ENCODE data around the gene TCEAL4. TPM values are rescaled to one million over a fixed set of nuclear protein-coding genes. Genes with fewer than 3 reads are reported as not detected.
"Not testable (repeated sequence)": the region's sequence is repeated elsewhere in the genome, so short reads cannot be mapped to it uniquely, and the experiment has no call there.

Gene TCEAL4
- total RNA-seq, 1 donor = 45.3 TPM

GRCh38 chrX:103584596-103584995 lies 719 bp upstream of the TCEAL4 start:
- TF ChIP-seq, protein P1, sequence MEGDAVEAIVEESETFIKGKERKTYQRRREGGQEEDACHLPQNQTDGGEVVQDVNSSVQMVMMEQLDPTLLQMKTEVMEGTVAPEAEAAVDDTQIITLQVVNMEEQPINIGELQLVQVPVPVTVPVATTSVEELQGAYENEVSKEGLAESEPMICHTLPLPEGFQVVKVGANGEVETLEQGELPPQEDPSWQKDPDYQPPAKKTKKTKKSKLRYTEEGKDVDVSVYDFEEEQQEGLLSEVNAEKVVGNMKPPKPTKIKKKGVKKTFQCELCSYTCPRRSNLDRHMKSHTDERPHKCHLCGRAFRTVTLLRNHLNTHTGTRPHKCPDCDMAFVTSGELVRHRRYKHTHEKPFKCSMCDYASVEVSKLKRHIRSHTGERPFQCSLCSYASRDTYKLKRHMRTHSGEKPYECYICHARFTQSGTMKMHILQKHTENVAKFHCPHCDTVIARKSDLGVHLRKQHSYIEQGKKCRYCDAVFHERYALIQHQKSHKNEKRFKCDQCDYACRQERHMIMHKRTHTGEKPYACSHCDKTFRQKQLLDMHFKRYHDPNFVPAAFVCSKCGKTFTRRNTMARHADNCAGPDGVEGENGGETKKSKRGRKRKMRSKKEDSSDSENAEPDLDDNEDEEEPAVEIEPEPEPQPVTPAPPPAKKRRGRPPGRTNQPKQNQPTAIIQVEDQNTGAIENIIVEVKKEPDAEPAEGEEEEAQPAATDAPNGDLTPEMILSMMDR (IDR thresholded peaks at IDR 0.05; ENCODE audit: insufficient read depth, low read depth, low read length) = no peak
- peak; percentile 22 for DNase-seq (ENCODE audit: low read depth)
- peak overlapping the region; percentile 76 for H3K4me3 ChIP-seq (ENCODE audit: low read depth, low read length)

- peak overlapping the region; percentile 76 for H3K4me3 ChIP-seq (ENCODE audit: low read depth, low read length)
- DNase-seq (ENCODE audit: low read depth) = no peak
- TF ChIP-seq, protein P1 (IDR thresholded peaks at IDR 0.05; ENCODE audit: insufficient read depth, low read depth, low read length) = no peak
Measured at GRCh38 chrX:103586314-103586646, 965 bp downstream of the TCEAL4 start.

GRCh38 chrX:103586659-103587058 lies 1.3 kb downstream of the TCEAL4 start:
- H3K4me3 ChIP-seq (ENCODE audit: low read depth, low read length) = peak overlapping the region; percentile 76
- TF ChIP-seq, protein P1 (IDR thresholded peaks at IDR 0.05; ENCODE audit: insufficient read depth, low read depth, low read length) = no peak
- DNase-seq (ENCODE audit: low read depth) = no peak

DNA sequence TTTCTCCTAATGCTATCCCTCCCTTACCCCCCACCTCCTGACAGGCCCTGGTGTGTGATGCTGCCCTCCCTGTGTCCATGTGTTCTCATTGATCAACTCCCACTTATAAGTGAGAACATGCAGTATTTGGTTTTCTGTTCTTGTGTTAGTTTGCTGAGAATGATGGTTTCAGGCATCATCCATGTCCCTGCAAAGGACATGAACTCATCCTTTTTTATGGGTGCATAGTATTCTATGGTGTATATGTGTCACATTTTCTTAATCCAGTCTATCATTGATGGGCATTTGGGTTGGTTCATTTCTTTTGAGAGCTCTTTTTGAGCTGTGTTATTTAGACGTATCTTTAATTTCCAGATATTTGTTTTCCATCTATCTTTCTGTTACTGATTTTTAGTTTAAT lies 7.0 kb downstream of the TCEAL4 start:
- H3K4me3 ChIP-seq (ENCODE audit: low read depth, low read length); DNase-seq (ENCODE audit: low read depth): not testable (repeated sequence)

DNA sequence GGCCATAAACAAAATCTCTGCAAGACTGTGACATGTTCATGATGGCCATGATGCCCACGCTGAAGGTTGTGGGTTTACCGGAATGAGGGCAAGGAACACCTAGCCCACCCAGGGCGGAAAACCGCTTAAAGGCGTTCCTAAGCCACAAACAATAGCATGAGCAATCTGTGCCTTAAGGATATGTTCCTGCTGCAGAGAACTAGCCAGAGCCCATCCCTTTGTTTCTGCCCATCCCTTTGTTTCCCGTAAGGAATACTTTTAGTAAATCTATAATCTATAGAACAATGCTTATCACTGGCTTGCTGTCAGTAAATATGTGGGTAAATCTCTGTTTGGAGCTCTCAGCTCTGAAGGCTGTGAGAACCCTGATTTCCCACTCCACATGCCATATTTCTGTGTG lies 9.9 kb downstream of the TCEAL4 start:
- not testable (repeated sequence) for DNase-seq (ENCODE audit: low read depth); H3K4me3 ChIP-seq (ENCODE audit: low read depth, low read length)

DNA sequence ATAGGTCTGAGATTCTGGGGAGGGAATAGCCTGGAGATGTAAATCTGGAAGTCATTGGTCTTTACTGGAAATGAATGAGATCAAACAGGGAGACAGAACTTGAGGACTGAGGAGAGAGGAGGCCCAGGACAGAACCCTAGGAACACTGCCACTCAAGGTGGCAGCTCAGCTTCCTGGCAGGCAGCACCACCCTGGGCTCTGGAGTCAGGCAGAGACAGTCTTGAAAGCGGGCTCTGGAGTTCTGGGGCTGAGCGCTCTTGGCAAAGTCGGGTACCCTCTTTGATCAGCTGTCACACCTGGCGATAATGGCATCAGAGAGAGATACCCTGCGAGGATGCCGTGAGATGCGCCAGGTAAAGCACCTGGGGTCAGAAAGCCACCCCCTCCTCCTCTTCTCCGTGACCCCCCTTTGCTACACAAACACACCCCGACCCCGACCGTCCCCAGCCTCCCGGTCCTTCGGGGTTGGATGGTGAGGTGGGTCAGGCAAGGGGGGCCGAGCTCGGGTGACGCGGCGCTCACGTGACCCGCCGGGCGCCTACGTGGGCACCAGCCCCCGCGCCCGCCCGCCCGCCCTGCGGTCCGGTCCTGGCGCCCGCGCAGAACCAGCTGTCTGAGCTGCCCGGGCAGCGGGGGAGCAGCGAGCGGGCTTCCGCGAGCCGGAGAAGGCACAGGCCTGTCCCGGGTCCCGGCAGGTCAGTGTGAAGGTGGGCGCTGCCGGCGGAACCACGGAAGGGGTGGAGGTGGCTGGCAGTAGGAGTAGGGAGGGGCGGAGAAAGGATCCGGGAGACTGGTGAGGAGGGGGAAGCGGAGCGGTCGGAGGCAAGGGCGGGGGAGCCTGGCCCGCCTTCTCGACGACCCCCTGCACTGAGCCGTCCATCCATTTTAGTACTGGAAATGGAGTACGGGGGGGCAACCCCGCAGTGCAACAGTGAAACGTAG lies 22.3 kb downstream of the TCEAL4 start, which contains the start of gene TCEAL3:
TSS of gene TCEAL3 (plus strand) at position 600 of the 942 bp plus-strand sequence. CDS start 1,102 bp downstream, outside the sequence.
- TF ChIP-seq, protein P1 (IDR thresholded peaks at IDR 0.05; ENCODE audit: insufficient read depth, low read depth, low read length) = no peak
- peak within 1 kb of the TSS; percentile 75 for H3K4me3 ChIP-seq (ENCODE audit: low read depth, low read length)
- DNase-seq (ENCODE audit: low read depth) = peak; percentile 41

DNA sequence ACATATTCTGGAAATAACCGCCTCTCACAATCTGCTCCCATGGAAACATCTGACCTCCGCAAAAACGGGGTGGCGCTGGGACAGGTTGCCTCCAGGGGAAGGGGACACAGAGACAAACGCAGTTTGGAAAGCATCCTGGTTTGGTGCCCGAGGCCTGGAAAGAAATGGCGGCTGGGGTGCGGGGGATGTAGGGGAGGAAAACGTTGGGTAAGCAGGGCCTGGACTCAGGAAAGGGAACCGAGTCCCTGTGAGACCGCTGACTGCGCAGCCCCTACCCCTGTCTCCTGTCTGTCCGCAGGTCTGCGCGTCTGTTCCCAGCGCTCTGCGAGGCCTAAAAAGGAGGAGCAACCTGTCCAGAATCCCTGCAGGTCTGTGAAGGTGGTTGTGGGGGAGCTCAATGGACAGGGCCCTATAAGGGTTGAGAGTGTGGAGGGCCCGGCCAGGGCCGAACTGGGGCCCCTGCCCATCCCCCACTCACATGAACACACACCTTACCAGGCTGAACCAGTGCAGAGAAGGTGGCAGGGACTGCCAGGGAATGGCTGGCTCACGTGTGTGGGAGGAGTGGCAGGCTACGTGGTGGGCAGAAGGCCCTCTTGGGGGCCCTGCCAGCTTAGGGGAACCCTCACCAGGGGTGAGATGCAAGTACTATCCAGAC lies 23.1 kb downstream of the TCEAL4 start:
- TF ChIP-seq, protein P1 (IDR thresholded peaks at IDR 0.05; ENCODE audit: insufficient read depth, low read depth, low read length) = no peak
- H3K4me3 ChIP-seq (ENCODE audit: low read depth, low read length) = peak overlapping the region; percentile 75
- DNase-seq (ENCODE audit: low read depth) = no peak
